Large intestine (tissue), 3 donors: ENCODE measurements around the gene RFESD. TPM values are rescaled to one million over a fixed set of nuclear protein-coding genes. Genes with fewer than 3 reads are reported as not detected.
A peak's percentile ranks its signal among the peaks of the same experiment; 100 is the strongest.

Experiments used
- DNase-seq, 2 donors: peaks; one replicate each; pipeline versions ENCODE4 v3.0.0 to v3.0.0-alpha.2; 2013
- H3K27ac ChIP-seq: one replicate; pipeline ENCODE4 v1.5.1; 2013; ENCODE audit warnings: low read length
- H3K27me3 ChIP-seq: 2 replicates; pipeline ENCODE4 v1.6.1; 2013; ENCODE audit warnings: low read length; ENCODE audit not compliant: control insufficient read depth, insufficient read depth
- H3K36me3 ChIP-seq: 2 replicates; pipeline ENCODE4 v1.6.1; 2013; ENCODE audit warnings: low read length; ENCODE audit not compliant: control insufficient read depth, insufficient read depth
- H3K4me1 ChIP-seq: one replicate; pipeline ENCODE4 v1.6.1; 2013; ENCODE audit warnings: low read length; ENCODE audit not compliant: control insufficient read depth, insufficient read depth
- H3K4me3 ChIP-seq: one replicate; pipeline ENCODE4 v1.5.1; 2013; ENCODE audit warnings: low read length
- H3K9me3 ChIP-seq: one replicate; pipeline ENCODE4 v1.6.1; 2013; ENCODE audit warnings: mild to moderate bottlenecking, low read depth, low read length, moderate library complexity; ENCODE audit not compliant: control insufficient read depth
- WGBS: methylation state at CpG from one replicate; pipeline ENCODE4 v1.1.5; 2013; ENCODE audit warnings: low lambda C conversion rate; ENCODE audit not compliant: insufficient coverage; 5-methylcytosine and 5-hydroxymethylcytosine counted together
- polyA plus RNA-seq: library from polyadenylated mRNA; unstranded; fragments of 120-200 nt; gene quantifications from one replicate; pipeline ENCODE4 v1.2.1, GENCODE V29; 2013

The RFESD gene
- polyA plus RNA-seq, 1 donor, result 3.2 TPM

- Histone ChIP-seq H3K36me3 (no peaks in the 10 kb centered on the region), H3K4me1 (peaks cover 9% of the 10 kb centered on the region), H3K9me3 (peaks cover 4% of the 10 kb centered on the region), H3K27ac (no peak overlapping the region), H3K4me3 (no peak overlapping the region), H3K27me3 (peaks cover 17% of the 10 kb centered on the region)
- no peak for DNase-seq
- 94% methylated on average over 2 of the region's 5 CpGs for WGBS
These were observed 29.5 kb upstream of the RFESD start for GRCh38 chr5:95617057-95617456.

GRCh38 chr5:95619096-95619495 lies 27.5 kb upstream of the RFESD start:
- no peak for DNase-seq
- Histone ChIP-seq H3K4me1 (peaks cover 13% of the 10 kb centered on the region), H3K27ac (no peak overlapping the region), H3K9me3 (peaks cover 4% of the 10 kb centered on the region), H3K36me3 (no peaks in the 10 kb centered on the region), H3K27me3 (peaks cover 17% of the 10 kb centered on the region), H3K4me3 (no peak overlapping the region)
- 67% methylated on average over 1 of the region's 4 CpGs for WGBS

- H3K4me3 ChIP-seq, result peak overlapping the region; percentile 52
- no peak for DNase-seq
- WGBS, result 80% methylated on average over 4 of the region's 19 CpGs
These were observed 27.0 kb upstream of the RFESD start for GRCh38 chr5:95619514-95620029.

DNA sequence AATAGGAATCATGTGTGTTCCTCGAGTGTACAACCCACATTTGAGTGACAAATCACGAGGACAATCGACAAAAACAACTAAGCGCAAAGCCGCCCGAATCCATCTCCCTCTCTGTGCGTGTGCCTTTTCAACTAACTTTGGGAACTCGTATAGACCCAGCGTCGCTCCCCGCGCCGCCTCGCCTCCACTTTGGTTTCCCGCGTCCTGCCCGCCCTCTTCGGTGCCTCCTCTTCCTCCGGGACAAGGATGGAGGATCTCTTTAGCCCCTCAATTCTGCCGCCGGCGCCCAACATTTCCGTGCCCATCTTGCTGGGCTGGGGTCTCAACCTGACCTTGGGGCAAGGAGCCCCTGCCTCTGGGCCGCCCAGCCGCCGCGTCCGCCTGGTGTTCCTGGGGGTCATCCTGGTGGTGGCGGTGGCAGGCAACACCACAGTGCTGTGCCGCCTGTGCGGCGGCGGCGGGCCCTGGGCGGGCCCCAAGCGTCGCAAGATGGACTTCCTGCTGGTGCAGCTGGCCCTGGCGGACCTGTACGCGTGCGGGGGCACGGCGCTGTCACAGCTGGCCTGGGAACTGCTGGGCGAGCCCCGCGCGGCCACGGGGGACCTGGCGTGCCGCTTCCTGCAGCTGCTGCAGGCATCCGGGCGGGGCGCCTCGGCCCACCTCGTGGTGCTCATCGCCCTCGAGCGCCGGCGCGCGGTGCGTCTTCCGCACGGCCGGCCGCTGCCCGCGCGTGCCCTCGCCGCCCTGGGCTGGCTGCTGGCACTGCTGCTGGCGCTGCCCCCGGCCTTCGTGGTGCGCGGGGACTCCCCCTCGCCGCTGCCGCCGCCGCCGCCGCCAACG lies 26.3 kb upstream of the RFESD start, which contains the start of gene GPR150:
TSS of gene GPR150 (plus strand) at position 58 of the 840 bp plus-strand sequence. CDS start at position 247, 189 bp downstream.
- peaks cover 4% of the 10 kb centered on the region for H3K9me3 ChIP-seq
- H3K36me3 ChIP-seq, result no peaks in the 10 kb centered on the region
- peaks cover 13% of the 10 kb centered on the region for H3K4me1 ChIP-seq
- no CpG with 5 or more reads among the region's 85 CpGs for WGBS
- H3K4me3 ChIP-seq, result peak within 1 kb of the TSS; percentile 52
- peak; percentile 60 to 84 for DNase-seq
- peaks cover 17% of the 10 kb centered on the region for H3K27me3 ChIP-seq
- H3K27ac ChIP-seq, result peak within 1 kb of the TSS; percentile 46

More at GRCh38 chr5:95619514-95620029, 27.0 kb upstream of the RFESD start:
- H3K27me3 ChIP-seq, result peaks cover 17% of the 10 kb centered on the region
- peaks cover 4% of the 10 kb centered on the region for H3K9me3 ChIP-seq
- H3K4me1 ChIP-seq, result peaks cover 13% of the 10 kb centered on the region
- no peaks in the 10 kb centered on the region for H3K36me3 ChIP-seq
- no peak overlapping the region for H3K27ac ChIP-seq

GRCh38 chr5:95620870-95621838 lies 25.4 kb upstream of the RFESD start:
- H3K4me3 ChIP-seq, result peak overlapping the region; percentile 17
- H3K4me1 ChIP-seq, result peaks cover 13% of the 10 kb centered on the region
- H3K27me3 ChIP-seq, result peaks cover 17% of the 10 kb centered on the region
- peaks cover 4% of the 10 kb centered on the region for H3K9me3 ChIP-seq
- peak; percentile 20 to 79 for DNase-seq
- no peaks in the 10 kb centered on the region for H3K36me3 ChIP-seq
- peak overlapping the region; percentile 46 for H3K27ac ChIP-seq
- WGBS, result no CpG with 5 or more reads among the region's 92 CpGs

- DNase-seq, result peak in 1 of 2 donors; percentile 55
- Histone ChIP-seq H3K36me3 (no peaks in the 10 kb centered on the region), H3K4me3 (no peak overlapping the region), H3K27ac (peak overlapping the region; percentile 46), H3K9me3 (peaks cover 4% of the 10 kb centered on the region), H3K27me3 (peaks cover 17% of the 10 kb centered on the region), H3K4me1 (peaks cover 13% of the 10 kb centered on the region)
- WGBS, result 69% methylated on average over 3 of the region's 8 CpGs
These were observed 24.5 kb upstream of the RFESD start for GRCh38 chr5:95621839-95622629.

DNA sequence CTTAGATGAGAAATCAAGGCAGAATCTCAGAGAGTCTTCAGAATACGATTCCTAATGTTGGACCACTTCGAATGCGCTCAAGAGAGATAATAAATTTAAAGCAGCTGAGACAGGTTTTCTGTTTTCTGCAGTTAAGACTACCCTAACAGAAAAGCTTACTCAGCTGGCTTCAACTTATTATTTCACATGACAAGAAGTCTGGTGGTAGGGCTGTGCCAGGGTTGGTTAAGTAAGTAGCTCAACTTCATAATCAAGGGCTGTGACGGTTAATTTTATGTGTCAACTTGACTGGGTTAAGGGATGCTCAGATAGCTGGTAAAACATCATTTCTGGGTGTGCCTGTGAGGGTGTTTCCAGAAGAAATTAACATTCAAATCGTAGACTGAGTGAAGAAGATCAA lies 22.9 kb upstream of the RFESD start:
- Histone ChIP-seq H3K9me3 (peaks cover 4% of the 10 kb centered on the region), H3K4me1 (peaks cover 25% of the 10 kb centered on the region), H3K4me3 (no peak overlapping the region), H3K27ac (no peak overlapping the region), H3K27me3 (peaks cover 15% of the 10 kb centered on the region), H3K36me3 (no peaks in the 10 kb centered on the region)
- DNase-seq, result no peak
- 100% methylated on average over 4 of the region's 5 CpGs for WGBS

DNA sequence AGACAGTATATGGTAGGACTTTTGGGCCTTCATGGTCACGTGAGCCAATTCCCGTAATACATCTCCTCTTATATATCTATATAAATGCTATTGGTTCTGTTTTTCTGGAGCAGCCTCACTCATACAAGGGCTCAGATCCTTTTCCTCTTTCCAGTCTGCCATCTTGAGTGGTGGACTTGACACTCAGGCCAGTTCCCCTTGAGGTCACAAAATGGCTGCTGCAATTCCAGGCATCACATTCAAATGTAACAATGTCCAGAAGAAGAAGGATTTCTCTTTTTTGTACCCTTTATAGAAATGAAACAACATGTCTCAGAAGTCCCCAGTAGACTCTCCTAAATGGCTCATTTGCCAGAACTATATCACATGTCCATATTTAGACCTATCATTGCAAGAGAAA lies 22.2 kb upstream of the RFESD start:
- no peak overlapping the region for H3K4me3 ChIP-seq
- WGBS, result no CpG with 5 or more reads among the region's 2 CpGs
- H3K27ac ChIP-seq, result no peak overlapping the region
- H3K4me1 ChIP-seq, result peaks cover 31% of the 10 kb centered on the region
- H3K9me3 ChIP-seq, result peaks cover 4% of the 10 kb centered on the region
- H3K27me3 ChIP-seq, result peaks cover 10% of the 10 kb centered on the region
- no peak for DNase-seq
- H3K36me3 ChIP-seq, result no peaks in the 10 kb centered on the region

DNA sequence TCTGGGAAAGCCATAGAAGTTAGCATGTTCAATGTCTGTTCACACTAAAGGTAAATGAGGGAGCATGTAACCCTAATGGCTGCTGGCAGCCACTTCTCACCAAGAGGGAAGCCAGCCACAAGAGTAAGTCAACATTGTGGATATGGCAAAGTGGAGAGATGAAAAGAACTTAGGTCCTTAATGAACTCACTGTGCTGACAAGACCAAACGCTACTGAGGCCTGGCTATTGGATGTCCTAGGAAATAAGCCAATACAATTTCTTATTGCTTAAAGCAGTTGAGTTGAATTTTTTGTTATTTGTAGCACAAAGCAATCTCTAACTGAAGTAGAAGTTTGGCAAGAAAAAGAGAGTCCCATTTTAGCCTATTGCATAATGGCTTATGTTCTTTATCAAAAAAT lies 19.9 kb upstream of the RFESD start:
- Histone ChIP-seq H3K36me3 (no peaks in the 10 kb centered on the region), H3K4me1 (peaks cover 37% of the 10 kb centered on the region), H3K4me3 (no peak overlapping the region), H3K27me3 (no peaks in the 10 kb centered on the region), H3K9me3 (no peaks in the 10 kb centered on the region), H3K27ac (no peak overlapping the region)
- DNase-seq, result no peak
- WGBS, result 67% methylated on average over 1 of the region's 1 CpG
